T-helper 22 cell (primary cell): ENCODE data around the gene RHPN2.
"Not testable (repeated sequence)": the region's sequence is repeated elsewhere in the genome, so short reads cannot be mapped to it uniquely, and the experiment has no call there.

Experiments
- DNase-seq: peaks from one replicate; pipeline ENCODE4 v3.0.0-alpha.2; 2020; ENCODE audit warnings: low read depth

RHPN2 gene

GRCh38 chr19:33064458-33064791 lies 263 bp downstream of the RHPN2 start:
- no peak for DNase-seq

- no peak for DNase-seq
These were observed 783 bp downstream of the RHPN2 start for GRCh38 chr19:33063753-33064457.

- no peak for DNase-seq
These were observed 1.3 kb downstream of the RHPN2 start for GRCh38 chr19:33063356-33063752.

- no peak for DNase-seq
These were observed 1.8 kb downstream of the RHPN2 start for GRCh38 chr19:33062902-33063301.

- no peak for DNase-seq
These were observed 4.1 kb downstream of the RHPN2 start for GRCh38 chr19:33060586-33060985.

- DNase-seq: no peak
These were observed 9.0 kb downstream of the RHPN2 start for GRCh38 chr19:33055718-33056117.

- DNase-seq: no peak
These were observed 10.1 kb downstream of the RHPN2 start for GRCh38 chr19:33054623-33055022.

GRCh38 chr19:33052352-33052972 lies 12.2 kb downstream of the RHPN2 start:
- no peak for DNase-seq

- DNase-seq: no peak
These were observed 14.6 kb downstream of the RHPN2 start for GRCh38 chr19:33050110-33050509.

- DNase-seq: no peak
These were observed 15.6 kb downstream of the RHPN2 start for GRCh38 chr19:33048806-33049676.

- no peak for DNase-seq
These were observed 17.3 kb downstream of the RHPN2 start for GRCh38 chr19:33047422-33047821.

GRCh38 chr19:33041828-33042160 lies 22.9 kb downstream of the RHPN2 start:
- DNase-seq: not testable (repeated sequence)

- DNase-seq: no peak
These were observed 23.5 kb downstream of the RHPN2 start for GRCh38 chr19:33040994-33041827.

- no peak for DNase-seq
These were observed 24.9 kb downstream of the RHPN2 start for GRCh38 chr19:33039815-33040214.

GRCh38 chr19:33039108-33039599 lies 25.5 kb downstream of the RHPN2 start:
- no peak for DNase-seq

GRCh38 chr19:33037168-33038025 lies 27.3 kb downstream of the RHPN2 start:
- DNase-seq: not testable (repeated sequence)

GRCh38 chr19:33036370-33037167 lies 28.1 kb downstream of the RHPN2 start:
- DNase-seq: not testable (repeated sequence)

- no peak for DNase-seq
These were observed 29.2 kb downstream of the RHPN2 start for GRCh38 chr19:33035461-33035860.

- no peak for DNase-seq
These were observed 32.4 kb downstream of the RHPN2 start for GRCh38 chr19:33032218-33032781.

GRCh38 chr19:33029746-33030303 lies 34.9 kb downstream of the RHPN2 start:
- DNase-seq: no peak
